K562 (cell line): ENCODE results near the gene MCM9.

Experiments used
- BRCA1 ChIP-seq, 2 experiments: fragments of 450-650 bp in 1 of 2; sonication (generic) in 1 of 2; formaldehyde crosslinking in 1 of 2; IDR thresholded peaks; 2 replicates each; pipeline versions ENCODE4 v1.5.0 to v1.6.1; 2017 to 2020; ENCODE audit warnings: mild to moderate bottlenecking in 1 of 2, missing genetic modification reagents in 1 of 2
- MXI1 ChIP-seq: IDR thresholded peaks from 2 replicates; pipeline ENCODE4 v1.6.1; 2011; ENCODE audit warnings: low read depth, mild to moderate bottlenecking, improper control_type of control experiment, low read length
- PHB2 ChIP-seq: fragments of 450-650 bp; IDR thresholded peaks from 2 replicates; pipeline ENCODE4 v1.6.1; 2017; ENCODE audit warnings: low read depth
- POLR2A ChIP-seq: fragments of 450-650 bp; conservative IDR thresholded peaks from 2 replicates; pipeline ENCODE4 v1.6.1; 2016
- RAD21 ChIP-seq, 2 experiments: fragments of 250-450 bp in 1 of 2; fragments of 450-650 bp in 1 of 2; sonication (Bioruptor Pico) in 1 of 2; formaldehyde crosslinking in 1 of 2; IDR thresholded peaks in 1 of 2; conservative IDR thresholded peaks in 1 of 2; 2 replicates each; pipeline versions ENCODE4 v1.4.0 to v1.8.0; 2020 to 2022; ENCODE audit warnings: mild to moderate bottlenecking in 2 of 2, moderate library complexity in 1 of 2
- SNRNP70 ChIP-seq: fragments of 200-400 bp; formaldehyde crosslinking; optimal IDR thresholded peaks from 2 replicates; pipeline ENCODE3; 2017; ENCODE audit warnings: low read depth, low read length
- ZBTB1 ChIP-seq: sonication (generic); formaldehyde crosslinking; IDR thresholded peaks from 2 replicates; pipeline ENCODE4 v1.8.1; 2023; ENCODE audit warnings: missing genetic modification reagents, low read depth, mild to moderate bottlenecking, borderline replicate concordance
- TF ChIP-seq, protein P1 (sequence below): sonication (generic); formaldehyde crosslinking; IDR thresholded peaks from 2 replicates; pipeline ENCODE4 v1.5.0; 2020; ENCODE audit warnings: missing genetic modification reagents
- TF ChIP-seq, protein P2 (sequence below): sonication (generic); formaldehyde crosslinking; IDR thresholded peaks from 2 replicates; pipeline ENCODE4 v1.8.1; 2023; ENCODE audit warnings: mild to moderate bottlenecking, missing genetic modification reagents
- TF ChIP-seq, protein P3 (sequence below), 3 experiments: IDR thresholded peaks in 2 of 3; conservative IDR thresholded peaks in 1 of 3; 2 replicates each; pipeline ENCODE4 v1.5.1; 2011 to 2012; ENCODE audit warnings: low read length in 3 of 3, mild to moderate bottlenecking in 3 of 3, control low read depth in 2 of 3, improper control_type of control experiment in 1 of 3, inconsistent platforms in 1 of 3, low read depth in 1 of 3, mixed read lengths in 1 of 3, moderate library complexity in 1 of 3; ENCODE audit not compliant: insufficient read depth in 2 of 3
- TF ChIP-seq, protein P4 (sequence below): sonication (generic); formaldehyde crosslinking; IDR thresholded peaks from 2 replicates; pipeline ENCODE4 v1.4.0; 2020; ENCODE audit warnings: mild to moderate bottlenecking, missing genetic modification reagents
- TF ChIP-seq, protein P5 (sequence below): sonication (generic); formaldehyde crosslinking; IDR thresholded peaks from 2 replicates; pipeline ENCODE4 v1.8.0; 2023; ENCODE audit warnings: mild to moderate bottlenecking, missing genetic modification reagents
- TF ChIP-seq, protein P6 (sequence below): fragments of 250-450 bp; sonication (Bioruptor Pico); IDR thresholded peaks from 2 replicates; pipeline ENCODE4 v1.5.0; 2020; ENCODE audit warnings: mild to moderate bottlenecking, borderline replicate concordance

DNA sequence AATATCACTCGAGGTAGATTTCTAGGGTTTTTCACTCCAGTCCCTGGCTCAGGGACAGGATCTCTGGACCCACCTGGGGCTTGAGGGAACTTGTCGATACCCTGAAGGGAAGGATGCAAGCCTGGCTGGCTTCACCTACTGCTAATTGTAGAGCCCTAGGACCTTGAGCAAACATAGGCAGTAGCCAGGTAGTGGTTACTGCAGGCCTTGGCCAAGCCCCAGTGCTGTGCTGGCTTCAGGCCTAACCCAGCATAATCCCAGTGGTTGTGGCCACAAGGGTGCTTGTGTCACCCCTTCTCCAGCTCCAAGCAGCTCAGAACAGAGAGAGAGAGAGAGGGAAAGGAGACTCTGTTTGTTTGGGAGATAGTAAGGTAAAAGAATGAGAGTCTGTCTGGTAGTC is 5.8 kb upstream of the MCM9 start:
- no peak for TF ChIP-seq ZBTB1 (CRISPR knock-in tag)
- no peak for TF ChIP-seq POLR2A
- TF ChIP-seq BRCA1 (IDR thresholded peaks at IDR 0.05): no peak
- TF ChIP-seq BRCA1 (CRISPR knock-in tag; IDR thresholded peaks at IDR 0.05): no peak
- TF ChIP-seq RAD21 (CRISPR knock-in tag; conservative IDR thresholded peaks at IDR 0.05 in 1 of 2, IDR thresholded peaks at IDR 0.05 in 1 of 2): no peak
- TF ChIP-seq MXI1: no peak
- TF ChIP-seq, protein P1, sequence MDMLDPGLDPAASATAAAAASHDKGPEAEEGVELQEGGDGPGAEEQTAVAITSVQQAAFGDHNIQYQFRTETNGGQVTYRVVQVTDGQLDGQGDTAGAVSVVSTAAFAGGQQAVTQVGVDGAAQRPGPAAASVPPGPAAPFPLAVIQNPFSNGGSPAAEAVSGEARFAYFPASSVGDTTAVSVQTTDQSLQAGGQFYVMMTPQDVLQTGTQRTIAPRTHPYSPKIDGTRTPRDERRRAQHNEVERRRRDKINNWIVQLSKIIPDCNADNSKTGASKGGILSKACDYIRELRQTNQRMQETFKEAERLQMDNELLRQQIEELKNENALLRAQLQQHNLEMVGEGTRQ: no peak
- TF ChIP-seq PHB2: no peak
- TF ChIP-seq, protein P2, sequence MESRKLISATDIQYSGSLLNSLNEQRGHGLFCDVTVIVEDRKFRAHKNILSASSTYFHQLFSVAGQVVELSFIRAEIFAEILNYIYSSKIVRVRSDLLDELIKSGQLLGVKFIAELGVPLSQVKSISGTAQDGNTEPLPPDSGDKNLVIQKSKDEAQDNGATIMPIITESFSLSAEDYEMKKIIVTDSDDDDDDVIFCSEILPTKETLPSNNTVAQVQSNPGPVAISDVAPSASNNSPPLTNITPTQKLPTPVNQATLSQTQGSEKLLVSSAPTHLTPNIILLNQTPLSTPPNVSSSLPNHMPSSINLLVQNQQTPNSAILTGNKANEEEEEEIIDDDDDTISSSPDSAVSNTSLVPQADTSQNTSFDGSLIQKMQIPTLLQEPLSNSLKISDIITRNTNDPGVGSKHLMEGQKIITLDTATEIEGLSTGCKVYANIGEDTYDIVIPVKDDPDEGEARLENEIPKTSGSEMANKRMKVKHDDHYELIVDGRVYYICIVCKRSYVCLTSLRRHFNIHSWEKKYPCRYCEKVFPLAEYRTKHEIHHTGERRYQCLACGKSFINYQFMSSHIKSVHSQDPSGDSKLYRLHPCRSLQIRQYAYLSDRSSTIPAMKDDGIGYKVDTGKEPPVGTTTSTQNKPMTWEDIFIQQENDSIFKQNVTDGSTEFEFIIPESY (CRISPR knock-in tag): no peak
- TF ChIP-seq, protein P3, sequence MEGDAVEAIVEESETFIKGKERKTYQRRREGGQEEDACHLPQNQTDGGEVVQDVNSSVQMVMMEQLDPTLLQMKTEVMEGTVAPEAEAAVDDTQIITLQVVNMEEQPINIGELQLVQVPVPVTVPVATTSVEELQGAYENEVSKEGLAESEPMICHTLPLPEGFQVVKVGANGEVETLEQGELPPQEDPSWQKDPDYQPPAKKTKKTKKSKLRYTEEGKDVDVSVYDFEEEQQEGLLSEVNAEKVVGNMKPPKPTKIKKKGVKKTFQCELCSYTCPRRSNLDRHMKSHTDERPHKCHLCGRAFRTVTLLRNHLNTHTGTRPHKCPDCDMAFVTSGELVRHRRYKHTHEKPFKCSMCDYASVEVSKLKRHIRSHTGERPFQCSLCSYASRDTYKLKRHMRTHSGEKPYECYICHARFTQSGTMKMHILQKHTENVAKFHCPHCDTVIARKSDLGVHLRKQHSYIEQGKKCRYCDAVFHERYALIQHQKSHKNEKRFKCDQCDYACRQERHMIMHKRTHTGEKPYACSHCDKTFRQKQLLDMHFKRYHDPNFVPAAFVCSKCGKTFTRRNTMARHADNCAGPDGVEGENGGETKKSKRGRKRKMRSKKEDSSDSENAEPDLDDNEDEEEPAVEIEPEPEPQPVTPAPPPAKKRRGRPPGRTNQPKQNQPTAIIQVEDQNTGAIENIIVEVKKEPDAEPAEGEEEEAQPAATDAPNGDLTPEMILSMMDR (IDR thresholded peaks at IDR 0.05 in 2 of 3, conservative IDR thresholded peaks at IDR 0.05 in 1 of 3; ENCODE audit: insufficient read depth in 2 of 3, low read depth in 1 of 3, low read length in 3 of 3): no peak
- TF ChIP-seq, protein P4, sequence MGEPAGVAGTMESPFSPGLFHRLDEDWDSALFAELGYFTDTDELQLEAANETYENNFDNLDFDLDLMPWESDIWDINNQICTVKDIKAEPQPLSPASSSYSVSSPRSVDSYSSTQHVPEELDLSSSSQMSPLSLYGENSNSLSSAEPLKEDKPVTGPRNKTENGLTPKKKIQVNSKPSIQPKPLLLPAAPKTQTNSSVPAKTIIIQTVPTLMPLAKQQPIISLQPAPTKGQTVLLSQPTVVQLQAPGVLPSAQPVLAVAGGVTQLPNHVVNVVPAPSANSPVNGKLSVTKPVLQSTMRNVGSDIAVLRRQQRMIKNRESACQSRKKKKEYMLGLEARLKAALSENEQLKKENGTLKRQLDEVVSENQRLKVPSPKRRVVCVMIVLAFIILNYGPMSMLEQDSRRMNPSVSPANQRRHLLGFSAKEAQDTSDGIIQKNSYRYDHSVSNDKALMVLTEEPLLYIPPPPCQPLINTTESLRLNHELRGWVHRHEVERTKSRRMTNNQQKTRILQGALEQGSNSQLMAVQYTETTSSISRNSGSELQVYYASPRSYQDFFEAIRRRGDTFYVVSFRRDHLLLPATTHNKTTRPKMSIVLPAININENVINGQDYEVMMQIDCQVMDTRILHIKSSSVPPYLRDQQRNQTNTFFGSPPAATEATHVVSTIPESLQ: no peak
- TF ChIP-seq SNRNP70: no peak
- TF ChIP-seq, protein P5, sequence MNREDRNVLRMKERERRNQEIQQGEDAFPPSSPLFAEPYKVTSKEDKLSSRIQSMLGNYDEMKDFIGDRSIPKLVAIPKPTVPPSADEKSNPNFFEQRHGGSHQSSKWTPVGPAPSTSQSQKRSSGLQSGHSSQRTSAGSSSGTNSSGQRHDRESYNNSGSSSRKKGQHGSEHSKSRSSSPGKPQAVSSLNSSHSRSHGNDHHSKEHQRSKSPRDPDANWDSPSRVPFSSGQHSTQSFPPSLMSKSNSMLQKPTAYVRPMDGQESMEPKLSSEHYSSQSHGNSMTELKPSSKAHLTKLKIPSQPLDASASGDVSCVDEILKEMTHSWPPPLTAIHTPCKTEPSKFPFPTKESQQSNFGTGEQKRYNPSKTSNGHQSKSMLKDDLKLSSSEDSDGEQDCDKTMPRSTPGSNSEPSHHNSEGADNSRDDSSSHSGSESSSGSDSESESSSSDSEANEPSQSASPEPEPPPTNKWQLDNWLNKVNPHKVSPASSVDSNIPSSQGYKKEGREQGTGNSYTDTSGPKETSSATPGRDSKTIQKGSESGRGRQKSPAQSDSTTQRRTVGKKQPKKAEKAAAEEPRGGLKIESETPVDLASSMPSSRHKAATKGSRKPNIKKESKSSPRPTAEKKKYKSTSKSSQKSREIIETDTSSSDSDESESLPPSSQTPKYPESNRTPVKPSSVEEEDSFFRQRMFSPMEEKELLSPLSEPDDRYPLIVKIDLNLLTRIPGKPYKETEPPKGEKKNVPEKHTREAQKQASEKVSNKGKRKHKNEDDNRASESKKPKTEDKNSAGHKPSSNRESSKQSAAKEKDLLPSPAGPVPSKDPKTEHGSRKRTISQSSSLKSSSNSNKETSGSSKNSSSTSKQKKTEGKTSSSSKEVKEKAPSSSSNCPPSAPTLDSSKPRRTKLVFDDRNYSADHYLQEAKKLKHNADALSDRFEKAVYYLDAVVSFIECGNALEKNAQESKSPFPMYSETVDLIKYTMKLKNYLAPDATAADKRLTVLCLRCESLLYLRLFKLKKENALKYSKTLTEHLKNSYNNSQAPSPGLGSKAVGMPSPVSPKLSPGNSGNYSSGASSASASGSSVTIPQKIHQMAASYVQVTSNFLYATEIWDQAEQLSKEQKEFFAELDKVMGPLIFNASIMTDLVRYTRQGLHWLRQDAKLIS (CRISPR knock-in tag): no peak
- TF ChIP-seq, protein P6, sequence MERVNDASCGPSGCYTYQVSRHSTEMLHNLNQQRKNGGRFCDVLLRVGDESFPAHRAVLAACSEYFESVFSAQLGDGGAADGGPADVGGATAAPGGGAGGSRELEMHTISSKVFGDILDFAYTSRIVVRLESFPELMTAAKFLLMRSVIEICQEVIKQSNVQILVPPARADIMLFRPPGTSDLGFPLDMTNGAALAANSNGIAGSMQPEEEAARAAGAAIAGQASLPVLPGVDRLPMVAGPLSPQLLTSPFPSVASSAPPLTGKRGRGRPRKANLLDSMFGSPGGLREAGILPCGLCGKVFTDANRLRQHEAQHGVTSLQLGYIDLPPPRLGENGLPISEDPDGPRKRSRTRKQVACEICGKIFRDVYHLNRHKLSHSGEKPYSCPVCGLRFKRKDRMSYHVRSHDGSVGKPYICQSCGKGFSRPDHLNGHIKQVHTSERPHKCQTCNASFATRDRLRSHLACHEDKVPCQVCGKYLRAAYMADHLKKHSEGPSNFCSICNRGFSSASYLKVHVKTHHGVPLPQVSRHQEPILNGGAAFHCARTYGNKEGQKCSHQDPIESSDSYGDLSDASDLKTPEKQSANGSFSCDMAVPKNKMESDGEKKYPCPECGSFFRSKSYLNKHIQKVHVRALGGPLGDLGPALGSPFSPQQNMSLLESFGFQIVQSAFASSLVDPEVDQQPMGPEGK (CRISPR knock-in tag): no peak
